ENCODE results near the gene ZDHHC7. TPM values are rescaled to one million over a fixed set of nuclear protein-coding genes. Genes with fewer than 3 reads are reported as not detected.

The ZDHHC7 gene
- total and polyA plus RNA-seq, 9 of the 15 experiments (the other 6 are each of a cell fraction or from before 2014, with no cell fraction given), result 1.7 to 49.7 (median 37.4) TPM

DNA sequence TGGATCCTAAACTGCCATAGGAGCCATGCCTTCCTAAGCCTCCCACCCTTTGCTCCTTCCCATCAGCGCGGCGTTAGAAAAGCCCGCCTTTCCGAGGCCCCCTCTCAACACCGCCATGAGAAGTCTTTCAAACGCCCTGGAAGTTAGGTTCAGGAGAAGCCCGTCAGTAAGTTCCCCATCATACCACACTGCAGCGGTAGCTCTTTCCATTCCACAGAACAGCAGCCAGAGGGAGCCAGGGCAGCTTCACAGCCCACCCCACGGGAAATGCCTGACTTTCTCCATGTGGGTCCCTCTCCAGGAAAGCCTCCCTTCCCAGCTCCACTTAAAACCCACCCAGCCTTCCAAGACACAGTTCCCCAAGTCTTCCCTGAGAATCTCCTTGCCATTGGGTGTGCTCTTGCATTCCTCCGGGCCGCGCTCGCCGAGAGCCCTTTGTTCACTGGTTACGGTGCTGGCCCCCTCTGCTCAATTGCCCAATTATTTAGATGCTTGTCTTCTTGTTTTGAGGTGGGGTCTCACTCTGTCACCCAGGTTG lies 44.9 kb upstream of the ZDHHC7 start (continued):
- TF ChIP-seq, protein P1, sequence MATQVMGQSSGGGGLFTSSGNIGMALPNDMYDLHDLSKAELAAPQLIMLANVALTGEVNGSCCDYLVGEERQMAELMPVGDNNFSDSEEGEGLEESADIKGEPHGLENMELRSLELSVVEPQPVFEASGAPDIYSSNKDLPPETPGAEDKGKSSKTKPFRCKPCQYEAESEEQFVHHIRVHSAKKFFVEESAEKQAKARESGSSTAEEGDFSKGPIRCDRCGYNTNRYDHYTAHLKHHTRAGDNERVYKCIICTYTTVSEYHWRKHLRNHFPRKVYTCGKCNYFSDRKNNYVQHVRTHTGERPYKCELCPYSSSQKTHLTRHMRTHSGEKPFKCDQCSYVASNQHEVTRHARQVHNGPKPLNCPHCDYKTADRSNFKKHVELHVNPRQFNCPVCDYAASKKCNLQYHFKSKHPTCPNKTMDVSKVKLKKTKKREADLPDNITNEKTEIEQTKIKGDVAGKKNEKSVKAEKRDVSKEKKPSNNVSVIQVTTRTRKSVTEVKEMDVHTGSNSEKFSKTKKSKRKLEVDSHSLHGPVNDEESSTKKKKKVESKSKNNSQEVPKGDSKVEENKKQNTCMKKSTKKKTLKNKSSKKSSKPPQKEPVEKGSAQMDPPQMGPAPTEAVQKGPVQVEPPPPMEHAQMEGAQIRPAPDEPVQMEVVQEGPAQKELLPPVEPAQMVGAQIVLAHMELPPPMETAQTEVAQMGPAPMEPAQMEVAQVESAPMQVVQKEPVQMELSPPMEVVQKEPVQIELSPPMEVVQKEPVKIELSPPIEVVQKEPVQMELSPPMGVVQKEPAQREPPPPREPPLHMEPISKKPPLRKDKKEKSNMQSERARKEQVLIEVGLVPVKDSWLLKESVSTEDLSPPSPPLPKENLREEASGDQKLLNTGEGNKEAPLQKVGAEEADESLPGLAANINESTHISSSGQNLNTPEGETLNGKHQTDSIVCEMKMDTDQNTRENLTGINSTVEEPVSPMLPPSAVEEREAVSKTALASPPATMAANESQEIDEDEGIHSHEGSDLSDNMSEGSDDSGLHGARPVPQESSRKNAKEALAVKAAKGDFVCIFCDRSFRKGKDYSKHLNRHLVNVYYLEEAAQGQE (IDR thresholded peaks at IDR 0.05; ENCODE audit: borderline replicate concordance), result 0 out of 2 replicates have a peak, but pooled peaks have one; percentile 17
- TF ChIP-seq, protein P1 (CRISPR knock-in tag; IDR thresholded peaks at IDR 0.05; ENCODE audit: low read depth), result no peak
- peak; percentile 50 for TF ChIP-seq ZNF12 (CRISPR knock-in tag; IDR thresholded peaks at IDR 0.05)
- TF ChIP-seq FOXA1 (IDR thresholded peaks at IDR 0.05; ENCODE audit: borderline replicate concordance), result no peak
- peak; percentile 25 to 41; a peak in 3 of 4 replicates for TF ChIP-seq RAD21 (CRISPR knock-in tag; conservative IDR thresholded peaks at IDR 0.05 in 1 of 2, IDR thresholded peaks at IDR 0.05 in 1 of 2)
- no peak for TF ChIP-seq GATA2 (CRISPR knock-in tag; IDR thresholded peaks at IDR 0.05)
- no peak for TF ChIP-seq CEBPB (tag; IDR thresholded peaks at IDR 0.05)
- no peak for TF ChIP-seq FIP1L1 (IDR thresholded peaks at IDR 0.05; ENCODE audit: low read depth, low read length, poor library complexity, severe bottlenecking)
- TF ChIP-seq, protein P2, sequence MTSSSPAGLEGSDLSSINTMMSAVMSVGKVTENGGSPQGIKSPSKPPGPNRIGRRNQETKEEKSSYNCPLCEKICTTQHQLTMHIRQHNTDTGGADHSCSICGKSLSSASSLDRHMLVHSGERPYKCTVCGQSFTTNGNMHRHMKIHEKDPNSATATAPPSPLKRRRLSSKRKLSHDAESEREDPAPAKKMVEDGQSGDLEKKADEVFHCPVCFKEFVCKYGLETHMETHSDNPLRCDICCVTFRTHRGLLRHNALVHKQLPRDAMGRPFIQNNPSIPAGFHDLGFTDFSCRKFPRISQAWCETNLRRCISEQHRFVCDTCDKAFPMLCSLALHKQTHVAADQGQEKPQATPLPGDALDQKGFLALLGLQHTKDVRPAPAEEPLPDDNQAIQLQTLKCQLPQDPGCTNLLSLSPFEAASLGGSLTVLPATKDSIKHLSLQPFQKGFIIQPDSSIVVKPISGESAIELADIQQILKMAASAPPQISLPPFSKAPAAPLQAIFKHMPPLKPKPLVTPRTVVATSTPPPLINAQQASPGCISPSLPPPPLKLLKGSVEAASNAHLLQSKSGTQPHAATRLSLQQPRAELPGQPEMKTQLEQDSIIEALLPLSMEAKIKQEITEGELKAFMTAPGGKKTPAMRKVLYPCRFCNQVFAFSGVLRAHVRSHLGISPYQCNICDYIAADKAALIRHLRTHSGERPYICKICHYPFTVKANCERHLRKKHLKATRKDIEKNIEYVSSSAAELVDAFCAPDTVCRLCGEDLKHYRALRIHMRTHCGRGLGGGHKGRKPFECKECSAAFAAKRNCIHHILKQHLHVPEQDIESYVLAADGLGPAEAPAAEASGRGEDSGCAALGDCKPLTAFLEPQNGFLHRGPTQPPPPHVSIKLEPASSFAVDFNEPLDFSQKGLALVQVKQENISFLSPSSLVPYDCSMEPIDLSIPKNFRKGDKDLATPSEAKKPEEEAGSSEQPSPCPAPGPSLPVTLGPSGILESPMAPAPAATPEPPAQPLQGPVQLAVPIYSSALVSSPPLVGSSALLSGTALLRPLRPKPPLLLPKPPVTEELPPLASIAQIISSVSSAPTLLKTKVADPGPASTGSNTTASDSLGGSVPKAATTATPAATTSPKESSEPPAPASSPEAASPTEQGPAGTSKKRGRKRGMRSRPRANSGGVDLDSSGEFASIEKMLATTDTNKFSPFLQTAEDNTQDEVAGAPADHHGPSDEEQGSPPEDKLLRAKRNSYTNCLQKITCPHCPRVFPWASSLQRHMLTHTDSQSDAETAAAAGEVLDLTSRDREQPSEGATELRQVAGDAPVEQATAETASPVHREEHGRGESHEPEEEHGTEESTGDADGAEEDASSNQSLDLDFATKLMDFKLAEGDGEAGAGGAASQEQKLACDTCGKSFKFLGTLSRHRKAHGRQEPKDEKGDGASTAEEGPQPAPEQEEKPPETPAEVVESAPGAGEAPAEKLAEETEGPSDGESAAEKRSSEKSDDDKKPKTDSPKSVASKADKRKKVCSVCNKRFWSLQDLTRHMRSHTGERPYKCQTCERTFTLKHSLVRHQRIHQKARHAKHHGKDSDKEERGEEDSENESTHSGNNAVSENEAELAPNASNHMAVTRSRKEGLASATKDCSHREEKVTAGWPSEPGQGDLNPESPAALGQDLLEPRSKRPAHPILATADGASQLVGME (CRISPR knock-in tag; IDR thresholded peaks at IDR 0.05), result no peak
- TF ChIP-seq, protein P3, sequence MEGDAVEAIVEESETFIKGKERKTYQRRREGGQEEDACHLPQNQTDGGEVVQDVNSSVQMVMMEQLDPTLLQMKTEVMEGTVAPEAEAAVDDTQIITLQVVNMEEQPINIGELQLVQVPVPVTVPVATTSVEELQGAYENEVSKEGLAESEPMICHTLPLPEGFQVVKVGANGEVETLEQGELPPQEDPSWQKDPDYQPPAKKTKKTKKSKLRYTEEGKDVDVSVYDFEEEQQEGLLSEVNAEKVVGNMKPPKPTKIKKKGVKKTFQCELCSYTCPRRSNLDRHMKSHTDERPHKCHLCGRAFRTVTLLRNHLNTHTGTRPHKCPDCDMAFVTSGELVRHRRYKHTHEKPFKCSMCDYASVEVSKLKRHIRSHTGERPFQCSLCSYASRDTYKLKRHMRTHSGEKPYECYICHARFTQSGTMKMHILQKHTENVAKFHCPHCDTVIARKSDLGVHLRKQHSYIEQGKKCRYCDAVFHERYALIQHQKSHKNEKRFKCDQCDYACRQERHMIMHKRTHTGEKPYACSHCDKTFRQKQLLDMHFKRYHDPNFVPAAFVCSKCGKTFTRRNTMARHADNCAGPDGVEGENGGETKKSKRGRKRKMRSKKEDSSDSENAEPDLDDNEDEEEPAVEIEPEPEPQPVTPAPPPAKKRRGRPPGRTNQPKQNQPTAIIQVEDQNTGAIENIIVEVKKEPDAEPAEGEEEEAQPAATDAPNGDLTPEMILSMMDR (IDR thresholded peaks at IDR 0.05 in 2 of 3, conservative IDR thresholded peaks at IDR 0.05 in 1 of 3; ENCODE audit: insufficient read depth in 2 of 3, low read depth in 1 of 3, low read length in 3 of 3), result peak; percentile 63 to 70 (median 68)

Data from K562 (cell line).